ENCODE measurements around the gene ZNF136. TPM values are rescaled to one million over a fixed set of nuclear protein-coding genes. Genes with fewer than 3 reads are reported as not detected.

The ZNF136 gene
- 10 to 100 TPM; 12.1 to 20.9 TPM for total RNA-seq

DNA sequence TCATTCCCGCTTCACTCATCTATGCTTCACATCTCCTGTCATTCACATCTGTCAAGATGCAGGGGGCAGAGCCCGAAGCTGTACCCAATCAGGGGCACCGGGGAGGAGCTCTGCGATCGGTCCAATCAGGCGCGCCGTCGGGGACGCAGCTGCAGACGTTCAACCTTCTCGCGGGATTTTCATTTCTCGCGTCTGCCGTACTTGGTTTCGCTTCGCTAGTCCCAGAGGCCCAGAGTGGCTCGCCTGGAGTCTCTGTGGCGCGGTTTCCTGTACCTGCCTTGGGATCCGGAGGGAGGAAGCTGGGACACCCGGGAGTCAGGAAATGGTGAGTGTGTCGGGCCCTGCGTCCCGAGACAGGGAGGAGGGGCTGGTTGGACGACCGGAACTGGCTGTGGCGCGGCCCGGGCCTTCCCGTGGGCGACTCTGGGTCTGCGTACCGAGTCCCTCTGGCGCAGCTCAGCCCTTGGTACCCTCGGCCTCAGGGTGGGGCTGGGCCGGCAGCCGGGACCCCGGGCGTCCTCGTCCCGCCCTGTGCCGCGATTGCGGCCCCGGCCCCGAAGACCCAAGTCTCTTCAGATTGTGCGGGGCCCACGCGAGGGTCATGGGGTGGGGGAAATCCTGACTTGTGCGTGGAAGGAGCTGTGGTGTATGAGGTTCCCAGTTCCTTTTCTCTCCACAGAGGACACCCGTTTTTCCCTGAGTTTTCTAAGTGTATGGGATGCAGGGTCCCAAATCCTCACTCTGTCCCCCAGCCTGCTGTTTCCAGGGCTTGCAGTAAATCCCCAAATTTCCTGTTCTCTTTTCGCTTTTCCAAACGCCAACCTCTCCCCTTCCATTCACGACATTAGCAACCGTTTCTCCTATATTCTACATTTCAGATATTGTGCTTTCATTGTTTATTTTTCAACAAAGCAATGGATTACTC is at the start of gene ZNF136:
Gene ZNF136, plus strand, starts transcription at position 215 of the 925 bp plus-strand sequence. Its CDS starts 108 bp downstream, at position 323.
- DNase-seq (ENCODE audit: low spot score), result peak; percentile 95
- Mint-ChIP-seq H3K4me3 (peak within 1 kb of the TSS; percentile 97), H3K36me3 (peaks cover 23% of the 10 kb centered on the region), H3K27me3 (no peaks in the 10 kb centered on the region), H3K4me1 (ENCODE audit: low read depth in 2 of 2) (peaks cover 33 to 36% of the 10 kb centered on the region in 2 donors), H3K9me3 (no peaks in the 10 kb centered on the region), H3K27ac (peak within 1 kb of the TSS; percentile 91 to 93)
- ATAC-seq, result peak; percentile 99

DNA sequence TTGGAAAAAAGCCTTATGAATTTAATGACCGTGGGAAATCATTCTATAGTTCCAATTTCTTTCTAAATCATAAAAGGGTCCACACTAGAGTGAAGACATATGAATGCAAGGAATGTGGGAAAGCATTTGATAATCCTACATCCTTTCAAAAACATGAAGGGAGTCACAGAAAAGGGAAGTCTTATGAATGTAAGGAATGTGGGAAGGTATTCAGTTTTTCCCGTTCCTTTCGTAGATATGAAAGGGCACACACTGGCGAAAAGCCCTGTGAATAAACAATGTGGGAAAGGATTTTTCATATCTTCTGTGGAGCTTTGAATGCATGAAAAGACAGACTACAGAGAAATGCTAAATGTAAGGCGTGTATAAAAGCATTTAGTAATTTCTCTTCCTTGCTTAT is 49.8 kb upstream of the ZNF136 start:
- H3K27ac Mint-ChIP-seq, result no peak overlapping the region
- peaks cover 4% of the 10 kb centered on the region for H3K36me3 Mint-ChIP-seq

DNA sequence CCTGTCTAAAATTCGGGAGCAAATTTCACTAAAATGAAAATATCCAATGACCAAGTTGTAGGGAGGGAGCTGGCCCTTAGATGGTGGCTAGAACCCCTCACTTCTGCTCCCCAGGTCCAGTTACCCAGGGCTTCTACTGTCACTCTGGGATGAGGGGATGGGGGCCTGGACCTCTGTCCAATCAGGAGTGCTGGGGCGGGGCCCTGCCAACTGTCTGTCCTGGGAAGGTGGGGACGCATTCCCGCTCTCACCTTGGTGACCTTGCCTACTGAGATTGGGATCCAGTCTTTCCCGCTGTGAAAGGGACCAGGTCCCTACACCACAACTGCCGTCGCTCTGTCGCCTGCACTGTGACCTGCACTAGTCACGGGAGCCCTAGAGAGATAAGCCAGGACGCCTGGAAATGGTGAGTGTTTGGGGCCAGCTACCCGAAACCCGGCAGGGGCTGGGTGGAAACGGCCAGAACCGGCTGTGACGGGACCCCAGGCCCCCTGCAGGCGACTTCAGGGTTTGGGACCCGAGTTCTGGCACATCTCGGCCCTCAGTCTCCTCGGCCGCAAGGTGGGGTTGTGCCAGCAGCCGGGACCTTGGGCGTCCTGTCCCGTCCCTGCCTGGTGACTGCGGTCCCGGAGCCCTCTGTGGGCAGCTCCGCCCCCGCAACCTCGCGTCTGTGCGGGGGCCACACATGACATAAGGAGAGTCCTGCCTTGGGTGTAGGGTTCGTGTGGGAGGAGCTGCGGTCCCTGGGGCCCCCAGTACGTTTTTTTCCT is 45.5 kb upstream of the ZNF136 start:
- no peak overlapping the region for H3K27ac Mint-ChIP-seq
- no peak overlapping the region for H3K4me3 Mint-ChIP-seq
- H3K27me3 Mint-ChIP-seq, result no peaks in the 10 kb centered on the region
- H3K4me1 Mint-ChIP-seq (ENCODE audit: low read depth in 2 of 2), result peaks cover 0 to 3% of the 10 kb centered on the region in 2 donors
- ATAC-seq (no peak), DNase-seq (ENCODE audit: low spot score) (no peak)
- no peaks in the 10 kb centered on the region for H3K36me3 Mint-ChIP-seq
- H3K9me3 Mint-ChIP-seq, result no peaks in the 10 kb centered on the region

More for the DNA sequence above, 49.8 kb upstream of the ZNF136 start:
- Mint-ChIP-seq H3K27me3 (no peaks in the 10 kb centered on the region), H3K9me3 (no peaks in the 10 kb centered on the region), H3K4me1 (ENCODE audit: low read depth in 2 of 2) (peaks cover 0 to 3% of the 10 kb centered on the region in 2 donors), H3K4me3 (no peak overlapping the region)
- DNase-seq (ENCODE audit: low spot score) (no peak), ATAC-seq (no peak)

DNA sequence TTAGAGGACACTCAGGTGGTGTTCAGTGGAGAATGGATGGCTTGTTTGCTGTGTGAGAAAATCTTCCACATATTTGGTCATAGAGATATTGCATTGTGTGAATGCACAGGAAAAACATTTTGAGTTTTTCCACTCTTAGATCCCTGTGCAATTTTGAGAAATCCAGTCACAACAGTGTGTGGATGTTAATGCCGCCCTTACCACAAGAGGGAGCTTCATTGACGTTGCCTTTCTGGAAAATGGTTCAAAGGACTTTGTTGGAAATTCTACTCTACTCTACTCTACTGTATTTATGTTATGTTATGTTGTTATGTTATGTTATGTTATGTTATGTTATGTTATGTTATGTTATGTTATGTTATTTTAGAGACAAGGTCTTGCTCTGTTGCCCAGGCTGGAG is 36.2 kb upstream of the ZNF136 start:
- no peak overlapping the region for H3K4me3 Mint-ChIP-seq
- DNase-seq (ENCODE audit: low spot score) (peak; percentile 67), ATAC-seq (no peak)
- no peak overlapping the region for H3K27ac Mint-ChIP-seq
- no peaks in the 10 kb centered on the region for H3K27me3 Mint-ChIP-seq
- peaks cover 11% of the 10 kb centered on the region for H3K36me3 Mint-ChIP-seq
- H3K9me3 Mint-ChIP-seq, result peaks cover 6% of the 10 kb centered on the region
- H3K4me1 Mint-ChIP-seq (ENCODE audit: low read depth in 2 of 2), result no peaks in the 10 kb centered on the region

DNA sequence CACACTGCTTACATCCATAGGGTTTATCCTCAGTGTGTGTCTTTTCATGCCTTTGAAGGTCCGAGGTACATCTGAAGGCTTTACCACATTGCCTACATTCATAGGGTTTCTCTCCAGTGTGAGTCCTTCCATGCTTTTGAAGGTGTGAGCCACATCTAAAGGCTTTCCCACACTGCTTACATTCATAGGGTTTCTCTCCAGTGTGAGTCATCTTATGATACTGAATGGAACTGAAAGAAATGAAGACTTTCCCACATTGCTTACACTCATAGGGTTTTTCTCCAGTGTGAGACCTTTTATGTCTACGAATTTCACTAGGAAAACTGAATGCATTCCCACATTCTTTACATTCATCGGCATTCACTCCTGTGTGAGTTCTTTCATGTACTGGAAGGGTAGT is 29.8 kb upstream of the ZNF136 start:
- H3K27me3 Mint-ChIP-seq, result no peaks in the 10 kb centered on the region
- H3K4me1 Mint-ChIP-seq (ENCODE audit: low read depth in 2 of 2), result peaks cover 7 to 8% of the 10 kb centered on the region in 2 donors
- no peak overlapping the region for H3K27ac Mint-ChIP-seq
- no peak overlapping the region for H3K4me3 Mint-ChIP-seq
- ATAC-seq (no peak), DNase-seq (ENCODE audit: low spot score) (no peak)
- H3K9me3 Mint-ChIP-seq, result peaks cover 18% of the 10 kb centered on the region
- H3K36me3 Mint-ChIP-seq, result peaks cover 40% of the 10 kb centered on the region

DNA sequence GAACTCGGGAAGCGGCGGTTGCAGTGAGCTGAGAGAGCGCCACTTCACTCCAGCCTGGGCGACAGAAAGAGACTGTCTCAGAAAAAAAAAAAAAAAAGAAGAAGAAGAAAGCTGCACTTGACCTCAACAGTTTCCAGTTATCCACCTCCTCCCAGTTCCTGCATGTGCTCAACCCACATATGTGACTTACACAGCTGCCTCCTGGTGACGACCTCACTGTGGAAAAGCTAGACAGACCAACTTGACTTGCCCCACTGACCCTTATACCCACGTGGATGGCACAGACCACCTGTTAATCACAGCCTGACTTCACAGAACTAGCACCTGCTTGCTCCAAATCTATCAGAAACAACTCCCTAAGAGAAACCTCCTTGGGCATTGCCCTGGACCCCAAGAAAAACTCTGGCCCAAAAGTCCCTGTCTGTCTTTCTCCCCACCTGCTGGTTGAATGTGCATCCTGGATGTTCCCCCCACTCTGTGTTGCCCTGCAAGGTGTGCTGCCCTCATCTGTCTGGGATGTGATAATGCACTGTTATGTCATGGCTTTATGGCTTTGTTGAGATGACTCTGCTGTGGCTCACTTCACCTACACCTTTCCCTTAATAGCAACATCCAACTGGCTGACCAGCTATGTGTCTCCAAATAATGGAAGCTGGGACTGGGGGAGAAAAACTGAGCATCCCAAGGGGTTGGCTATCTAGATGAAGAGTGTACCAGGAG is 25.5 kb upstream of the ZNF136 start:
- peak overlapping the region in 1 of 2 donors; percentile 13 for H3K27ac Mint-ChIP-seq
- no peak overlapping the region for H3K4me3 Mint-ChIP-seq
- peaks cover 10% of the 10 kb centered on the region for H3K9me3 Mint-ChIP-seq
- H3K4me1 Mint-ChIP-seq (ENCODE audit: low read depth in 2 of 2), result peaks cover 25 to 27% of the 10 kb centered on the region in 2 donors
- peaks cover 22% of the 10 kb centered on the region for H3K36me3 Mint-ChIP-seq
- no peaks in the 10 kb centered on the region for H3K27me3 Mint-ChIP-seq
- DNase-seq (ENCODE audit: low spot score) (no peak), ATAC-seq (no peak)

DNA sequence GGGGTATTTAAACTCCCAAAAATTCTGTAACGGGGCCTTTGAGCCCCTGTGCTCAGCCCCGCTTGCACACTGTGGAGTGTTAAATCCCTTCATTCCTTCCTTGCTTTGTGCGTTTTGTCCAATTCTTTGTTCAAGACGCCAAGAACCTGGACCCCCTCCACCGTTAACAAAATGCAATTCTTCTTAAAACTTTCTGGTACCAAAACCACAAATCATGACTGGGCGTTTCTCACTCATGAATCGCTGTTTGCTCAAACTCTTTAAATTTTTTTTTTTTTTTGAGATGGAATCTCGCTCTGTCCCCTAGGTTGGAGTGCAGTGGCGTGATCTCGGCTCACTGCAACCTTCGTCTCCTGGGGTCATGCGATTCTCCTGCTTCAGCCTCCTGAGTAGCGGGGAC is 23.6 kb upstream of the ZNF136 start:
- Mint-ChIP-seq H3K9me3 (no peaks in the 10 kb centered on the region), H3K36me3 (peaks cover 6% of the 10 kb centered on the region), H3K27ac (peak overlapping the region in 1 of 2 donors; percentile 59), H3K4me3 (peak overlapping the region; percentile 84), H3K4me1 (ENCODE audit: low read depth in 2 of 2) (peaks cover 25 to 27% of the 10 kb centered on the region in 2 donors), H3K27me3 (no peaks in the 10 kb centered on the region)
- DNase-seq (ENCODE audit: low spot score) (no peak), ATAC-seq (no peak)

DNA sequence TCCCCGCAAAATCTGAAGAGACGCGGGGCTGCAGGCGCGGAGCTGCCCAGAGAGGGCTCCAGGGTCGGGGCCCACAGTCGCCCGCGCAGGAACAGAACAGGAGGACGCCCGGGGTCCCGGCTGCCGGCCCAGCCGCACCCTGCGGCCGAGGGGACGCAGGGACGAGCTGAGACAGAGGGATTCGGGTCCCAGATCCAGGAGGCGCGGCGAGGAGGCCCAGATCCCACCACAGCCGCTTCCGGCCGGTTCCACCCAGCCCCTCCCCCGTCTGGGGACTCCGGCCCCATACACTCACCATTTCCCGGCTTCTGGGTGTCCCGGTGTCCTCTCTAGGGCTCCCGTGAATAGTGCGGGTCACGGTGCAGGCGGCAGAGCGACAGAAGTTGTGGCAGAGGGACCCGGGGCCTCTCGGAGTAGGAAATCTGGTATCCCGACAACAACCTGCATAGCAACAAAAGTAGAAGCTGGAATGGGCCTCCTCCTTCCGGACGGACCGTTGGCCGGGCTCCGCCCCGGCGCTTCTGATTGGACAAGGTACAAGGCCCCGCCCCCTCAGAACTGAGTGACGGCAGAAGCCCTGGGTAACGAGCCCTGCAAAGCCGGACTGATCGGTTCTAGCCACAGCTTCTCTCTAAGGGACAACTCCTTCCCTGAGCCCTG is 22.9 kb upstream of the ZNF136 start, which contains the start of gene ZNF20:
Gene ZNF20, minus strand, starts transcription at position 466 of the 660 bp plus-strand sequence. Its CDS starts 168 bp downstream, at position 298.
- H3K36me3 Mint-ChIP-seq, result peaks cover 7% of the 10 kb centered on the region
- peaks cover 25 to 27% of the 10 kb centered on the region in 2 donors for H3K4me1 Mint-ChIP-seq (ENCODE audit: low read depth in 2 of 2)
- no peaks in the 10 kb centered on the region for H3K9me3 Mint-ChIP-seq
- peak; percentile 93 for DNase-seq (ENCODE audit: low spot score)
- peak; percentile 99 for ATAC-seq
- H3K27me3 Mint-ChIP-seq, result no peaks in the 10 kb centered on the region
- peak within 1 kb of the TSS; percentile 84 for H3K4me3 Mint-ChIP-seq
- peak within 1 kb of the TSS; percentile 6 to 70 for H3K27ac Mint-ChIP-seq

DNA sequence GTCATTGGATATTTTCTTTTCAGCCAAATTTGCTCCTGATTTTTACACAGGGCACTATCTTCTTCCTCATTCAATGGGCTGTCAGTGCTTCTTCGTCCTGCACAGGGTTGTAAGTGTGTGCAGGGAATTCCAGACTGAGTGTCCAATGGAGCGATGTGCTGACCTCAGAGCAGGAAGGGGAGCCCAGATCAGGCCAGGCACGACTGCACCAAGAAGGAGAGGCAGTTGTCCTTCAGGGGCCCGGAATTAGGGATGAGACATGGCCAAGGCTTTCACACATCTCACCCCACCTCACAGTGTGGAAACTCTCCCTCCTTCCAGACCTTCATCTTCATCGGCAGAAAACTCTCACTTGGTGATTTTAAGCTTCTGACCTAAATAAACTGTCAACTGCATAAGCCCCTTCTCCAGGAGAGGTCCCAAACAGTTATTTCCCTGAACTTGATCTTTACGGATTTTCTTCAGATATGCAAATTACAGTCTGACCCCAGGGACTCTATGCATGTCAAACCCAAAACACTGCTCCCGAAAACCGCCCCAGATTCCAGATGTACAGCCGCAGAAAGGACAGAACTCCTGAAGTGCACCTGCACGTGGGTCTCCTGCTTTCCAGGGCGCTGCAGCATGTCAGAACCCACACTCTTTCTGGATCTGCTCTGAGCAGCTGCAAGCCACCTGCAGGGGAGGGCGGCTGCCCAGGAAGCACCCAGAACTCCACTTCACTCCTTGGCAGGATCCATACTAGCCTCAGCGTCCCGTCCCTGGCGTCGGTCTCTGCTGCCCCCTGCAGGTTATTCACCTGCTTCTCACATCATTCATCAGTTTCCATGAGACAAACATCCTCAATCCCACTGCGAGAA is 22.1 kb upstream of the ZNF136 start:
- peak; percentile 83 for DNase-seq (ENCODE audit: low spot score)
- Mint-ChIP-seq H3K27ac (peak overlapping the region; percentile 6 to 70), H3K4me1 (ENCODE audit: low read depth in 2 of 2) (peaks cover 25 to 27% of the 10 kb centered on the region in 2 donors), H3K27me3 (no peaks in the 10 kb centered on the region), H3K36me3 (peaks cover 14% of the 10 kb centered on the region), H3K4me3 (peak overlapping the region; percentile 84), H3K9me3 (peaks cover 7% of the 10 kb centered on the region)
- ATAC-seq, result peak; percentile 71 to 78

DNA sequence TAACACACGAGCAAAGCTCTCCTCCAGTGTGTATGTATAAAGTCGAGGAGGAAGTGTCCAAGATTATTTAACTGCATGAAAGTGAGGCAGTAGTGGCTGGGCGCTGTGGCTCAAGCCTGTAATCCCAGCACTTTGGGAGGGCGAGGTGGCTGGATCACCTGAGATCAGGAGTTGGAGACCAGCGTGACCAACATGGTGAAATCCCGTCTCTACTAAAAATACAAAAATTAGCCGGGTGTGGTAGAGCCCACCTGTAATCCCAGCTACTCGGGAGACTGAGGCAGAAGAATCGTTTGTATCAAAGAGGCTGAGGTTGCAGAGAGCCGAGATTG is 21.5 kb upstream of the ZNF136 start:
- Mint-ChIP-seq H3K9me3 (peaks cover 7% of the 10 kb centered on the region), H3K4me3 (peak overlapping the region; percentile 84), H3K27ac (peak overlapping the region in 1 of 2 donors; percentile 6), H3K27me3 (no peaks in the 10 kb centered on the region), H3K36me3 (peaks cover 20% of the 10 kb centered on the region), H3K4me1 (ENCODE audit: low read depth in 2 of 2) (peaks cover 25 to 27% of the 10 kb centered on the region in 2 donors)
- DNase-seq (ENCODE audit: low spot score) (no peak), ATAC-seq (no peak)

DNA sequence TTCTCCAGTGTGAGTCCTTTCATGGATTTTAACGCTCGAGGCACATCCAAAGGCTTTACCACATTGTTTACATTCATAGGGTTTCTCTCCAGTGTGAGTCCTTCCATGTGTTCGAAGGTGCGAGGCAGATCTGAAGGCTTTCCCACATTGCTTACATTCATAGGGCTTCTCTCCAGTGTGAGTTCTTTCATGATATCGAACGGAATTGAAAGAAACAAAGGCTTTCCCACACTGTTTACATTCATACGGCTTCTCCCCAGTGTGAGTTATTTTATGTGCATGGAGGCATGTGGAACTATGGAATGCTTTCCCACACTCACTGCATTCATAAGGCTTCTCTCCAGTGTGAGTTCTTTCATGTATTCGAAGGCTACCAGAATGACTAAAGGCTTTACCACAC is 17.5 kb upstream of the ZNF136 start:
- ATAC-seq (no peak), DNase-seq (ENCODE audit: low spot score) (no peak)
- Mint-ChIP-seq H3K27me3 (no peaks in the 10 kb centered on the region), H3K4me3 (no peak overlapping the region), H3K27ac (no peak overlapping the region), H3K36me3 (peaks cover 25% of the 10 kb centered on the region), H3K4me1 (ENCODE audit: low read depth in 2 of 2) (peaks cover 11 to 15% of the 10 kb centered on the region in 2 donors), H3K9me3 (peaks cover 10% of the 10 kb centered on the region)

DNA sequence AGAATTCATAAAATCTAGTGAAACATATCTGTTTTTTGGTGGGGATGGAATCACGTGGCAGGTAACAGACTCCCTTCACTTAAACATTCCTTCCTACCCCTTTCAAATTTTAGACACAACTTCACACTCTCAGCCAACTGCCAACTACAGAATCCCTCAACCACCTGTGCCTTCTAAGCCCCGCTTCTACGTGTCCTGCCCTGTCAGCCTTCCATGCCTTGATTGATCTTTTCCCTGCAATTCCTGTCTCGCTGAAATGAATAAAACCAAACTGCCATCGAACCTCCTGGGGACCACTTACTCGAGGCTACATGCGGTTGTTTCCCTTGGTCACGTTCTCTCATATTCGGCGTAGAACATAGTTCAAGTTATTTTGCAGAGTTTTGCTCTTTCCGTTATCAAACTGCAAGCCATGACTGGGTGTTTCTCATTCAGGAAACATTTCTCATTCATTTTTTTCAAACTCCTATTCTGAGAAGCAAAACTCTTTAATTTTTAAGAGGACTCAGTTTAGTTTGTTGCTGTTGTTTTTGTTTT is 7.5 kb upstream of the ZNF136 start:
- Mint-ChIP-seq H3K4me3 (peak overlapping the region; percentile 89), H3K27me3 (no peaks in the 10 kb centered on the region), H3K4me1 (ENCODE audit: low read depth in 2 of 2) (peaks cover 10 to 15% of the 10 kb centered on the region in 2 donors), H3K36me3 (peaks cover 4% of the 10 kb centered on the region), H3K9me3 (no peaks in the 10 kb centered on the region), H3K27ac (peak overlapping the region in 1 of 2 donors; percentile 59)
- no peak for ATAC-seq
- no peak for DNase-seq (ENCODE audit: low spot score)

All from natural killer cell treated with Interleukin-12 subunit alpha and Interleukin-12 subunit beta and Interleukin-15 and Interleukin-18, amount 100 ng/mL, for 72 hours (primary cell).